Suprapubic skin (tissue), 4 donors: Measurements from ENCODE around the gene DIO3. TPM values are rescaled to one million over a fixed set of nuclear protein-coding genes. Genes with fewer than 3 reads are reported as not detected.
A peak's percentile ranks its signal among the peaks of the same experiment; 100 is the strongest.

ENCODE experiments used
- DNase-seq, 2 donors: peaks; one replicate each; pipeline ENCODE4 v3.0.0-alpha.2; 2019; ENCODE audit warnings: low spot score in 2 of 2
- H3K27ac ChIP-seq: fragments of 200-600 bp; sonication (generic); one replicate; pipeline ENCODE4 v1.5.1; 2019
- H3K27me3 ChIP-seq: fragments of 200-600 bp; sonication (generic); one replicate; pipeline ENCODE4 v1.5.1; 2019
- H3K36me3 ChIP-seq: fragments of 200-600 bp; sonication (generic); one replicate; pipeline ENCODE4 v1.5.1; 2019
- H3K4me1 ChIP-seq: fragments of 200-600 bp; sonication (generic); one replicate; pipeline ENCODE4 v1.5.1; 2019
- H3K4me3 ChIP-seq: fragments of 200-600 bp; sonication (generic); one replicate; pipeline ENCODE4 v1.5.1; 2019; ENCODE audit warnings: mild to moderate bottlenecking
- H3K9me3 ChIP-seq: fragments of 200-600 bp; sonication (generic); one replicate; pipeline ENCODE4 v1.5.1; 2019
- EP300 ChIP-seq: sonication (generic); formaldehyde crosslinking; IDR thresholded peaks from one replicate; pipeline ENCODE4 v1.6.1; 2017; ENCODE audit warnings: antibody characterized with exemption
- POLR2A ChIP-seq, 2 donors: fragments of 450-650 bp; IDR thresholded peaks; one replicate each; pipeline ENCODE4 v1.6.1; 2017; ENCODE audit warnings: antibody characterized with exemption in 2 of 2, mild to moderate bottlenecking in 2 of 2, moderate library complexity in 2 of 2
- POLR2AphosphoS5 ChIP-seq, 3 donors: sonication (generic); formaldehyde crosslinking; IDR thresholded peaks; one replicate each; pipeline ENCODE4 v1.6.1; 2017; ENCODE audit warnings: antibody characterized with exemption in 3 of 3
- WGBS: methylation state at CpG from one replicate; pipeline ENCODE4 v1.1.5; 2018; 5-methylcytosine and 5-hydroxymethylcytosine counted together
- total RNA-seq, 4 donors: library from RNA; depleted of rRNA; stranded (reverse); fragments of >200 nt; gene quantifications; one replicate each; pipeline ENCODE4 v1.1.0, GENCODE V29; 2016
- TF ChIP-seq, protein P1 (sequence below), 2 donors: fragments of 200-600 bp in 1 of 2; fragments of 450-650 bp in 1 of 2; sonication (generic) in 1 of 2; IDR thresholded peaks; one replicate each; pipeline ENCODE4 v1.5.1; 2016 to 2019; ENCODE audit warnings: antibody characterized with exemption in 2 of 2, mild to moderate bottlenecking in 1 of 2, moderate library complexity in 1 of 2

The DIO3 gene
- total RNA-seq, 4 donors from 2014 or later, result 0.44 to 0.89 (median 0.82) TPM

DNA sequence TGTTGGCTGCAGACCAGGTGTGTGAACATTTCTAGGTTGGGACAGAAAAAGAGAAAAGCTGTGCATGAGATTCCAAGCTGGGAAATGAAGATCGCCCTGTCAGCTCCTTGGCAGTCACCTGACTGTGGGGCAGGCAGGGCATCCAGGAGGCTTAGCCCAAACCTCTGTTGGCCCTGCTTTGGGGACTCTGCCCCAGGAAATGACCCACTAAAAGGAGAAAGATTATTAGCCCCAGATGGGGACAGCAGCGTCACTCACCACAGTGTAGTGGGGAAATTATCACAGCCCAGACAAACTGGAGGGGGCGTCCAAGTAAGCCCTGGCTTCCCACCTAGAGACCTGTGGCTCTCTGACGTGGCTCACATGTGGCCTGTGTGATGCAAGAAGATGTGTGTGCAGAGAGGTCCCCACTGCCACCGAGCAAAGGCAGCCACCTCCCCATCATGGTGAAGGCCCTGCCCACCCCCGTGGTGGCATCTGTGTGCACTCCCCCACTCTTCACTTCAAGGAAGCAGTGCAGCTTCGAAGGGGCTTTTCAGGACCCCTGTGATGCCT, 39.1 kb downstream of the DIO3 start:
- H3K4me3 ChIP-seq, result no peak overlapping the region
- no peaks in the 10 kb centered on the region for H3K36me3 ChIP-seq
- H3K27ac ChIP-seq, result no peak overlapping the region
- peak in 1 of 2 donors; percentile 31 for DNase-seq
- H3K4me1 ChIP-seq, result no peaks in the 10 kb centered on the region
- TF ChIP-seq EP300 (no peak), POLR2A (IDR thresholded peaks at IDR 0.05) (no peak), POLR2AphosphoS5 (IDR thresholded peaks at IDR 0.05) (no peak)
- TF ChIP-seq, protein P1, sequence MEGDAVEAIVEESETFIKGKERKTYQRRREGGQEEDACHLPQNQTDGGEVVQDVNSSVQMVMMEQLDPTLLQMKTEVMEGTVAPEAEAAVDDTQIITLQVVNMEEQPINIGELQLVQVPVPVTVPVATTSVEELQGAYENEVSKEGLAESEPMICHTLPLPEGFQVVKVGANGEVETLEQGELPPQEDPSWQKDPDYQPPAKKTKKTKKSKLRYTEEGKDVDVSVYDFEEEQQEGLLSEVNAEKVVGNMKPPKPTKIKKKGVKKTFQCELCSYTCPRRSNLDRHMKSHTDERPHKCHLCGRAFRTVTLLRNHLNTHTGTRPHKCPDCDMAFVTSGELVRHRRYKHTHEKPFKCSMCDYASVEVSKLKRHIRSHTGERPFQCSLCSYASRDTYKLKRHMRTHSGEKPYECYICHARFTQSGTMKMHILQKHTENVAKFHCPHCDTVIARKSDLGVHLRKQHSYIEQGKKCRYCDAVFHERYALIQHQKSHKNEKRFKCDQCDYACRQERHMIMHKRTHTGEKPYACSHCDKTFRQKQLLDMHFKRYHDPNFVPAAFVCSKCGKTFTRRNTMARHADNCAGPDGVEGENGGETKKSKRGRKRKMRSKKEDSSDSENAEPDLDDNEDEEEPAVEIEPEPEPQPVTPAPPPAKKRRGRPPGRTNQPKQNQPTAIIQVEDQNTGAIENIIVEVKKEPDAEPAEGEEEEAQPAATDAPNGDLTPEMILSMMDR (IDR thresholded peaks at IDR 0.05), result no peak
- no peaks in the 10 kb centered on the region for H3K9me3 ChIP-seq
- peaks cover 26% of the 10 kb centered on the region for H3K27me3 ChIP-seq
- WGBS, result 63% methylated on average over 7 of the region's 7 CpGs

DNA sequence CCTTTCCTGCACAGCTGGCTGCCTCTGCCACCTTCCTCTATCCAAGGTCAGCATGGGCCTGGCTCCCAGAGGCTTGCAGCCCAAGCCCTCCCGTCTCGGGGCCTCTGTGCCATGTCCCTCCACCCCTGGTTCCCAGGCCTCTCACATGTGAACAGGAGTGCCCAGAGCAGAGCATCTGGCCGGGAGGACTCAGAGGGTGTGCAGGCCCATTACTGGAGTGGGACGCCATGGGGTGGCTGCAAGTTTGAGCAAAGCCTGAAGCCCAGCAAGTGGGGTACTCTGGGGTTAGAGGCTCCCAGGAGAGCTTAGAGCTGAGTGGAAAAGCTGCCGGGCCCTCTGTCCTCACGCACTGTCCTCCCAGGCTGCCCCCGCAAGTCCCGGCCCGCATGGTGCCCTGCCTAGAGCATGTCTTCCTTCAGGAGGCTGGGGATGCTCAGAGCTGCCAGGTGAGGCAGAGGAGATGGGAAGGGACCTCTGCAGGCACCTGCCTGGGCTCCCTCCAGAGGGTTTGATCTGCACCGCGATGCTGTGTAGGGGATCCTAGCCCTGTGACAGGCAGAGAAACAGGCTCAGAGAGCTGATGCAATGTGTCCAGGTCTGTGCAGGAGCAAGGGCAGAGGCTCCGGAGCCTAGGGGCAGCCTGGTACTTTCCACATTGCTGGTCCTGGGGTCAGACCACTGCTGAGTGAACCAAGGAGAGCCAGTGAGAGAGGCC, 39.8 kb downstream of the DIO3 start:
- Histone ChIP-seq H3K36me3 (no peaks in the 10 kb centered on the region), H3K9me3 (no peaks in the 10 kb centered on the region), H3K27ac (no peak overlapping the region), H3K4me1 (no peaks in the 10 kb centered on the region), H3K4me3 (no peak overlapping the region), H3K27me3 (peaks cover 33% of the 10 kb centered on the region)
- no peak for TF ChIP-seq POLR2A (IDR thresholded peaks at IDR 0.05)
- TF ChIP-seq EP300, result no peak
- no peak for TF ChIP-seq POLR2AphosphoS5 (IDR thresholded peaks at IDR 0.05)
- TF ChIP-seq, protein P1 (IDR thresholded peaks at IDR 0.05), result no peak
- 81% methylated on average over 3 of the region's 12 CpGs for WGBS
- DNase-seq, result peak in 1 of 2 donors; percentile 74

DNA sequence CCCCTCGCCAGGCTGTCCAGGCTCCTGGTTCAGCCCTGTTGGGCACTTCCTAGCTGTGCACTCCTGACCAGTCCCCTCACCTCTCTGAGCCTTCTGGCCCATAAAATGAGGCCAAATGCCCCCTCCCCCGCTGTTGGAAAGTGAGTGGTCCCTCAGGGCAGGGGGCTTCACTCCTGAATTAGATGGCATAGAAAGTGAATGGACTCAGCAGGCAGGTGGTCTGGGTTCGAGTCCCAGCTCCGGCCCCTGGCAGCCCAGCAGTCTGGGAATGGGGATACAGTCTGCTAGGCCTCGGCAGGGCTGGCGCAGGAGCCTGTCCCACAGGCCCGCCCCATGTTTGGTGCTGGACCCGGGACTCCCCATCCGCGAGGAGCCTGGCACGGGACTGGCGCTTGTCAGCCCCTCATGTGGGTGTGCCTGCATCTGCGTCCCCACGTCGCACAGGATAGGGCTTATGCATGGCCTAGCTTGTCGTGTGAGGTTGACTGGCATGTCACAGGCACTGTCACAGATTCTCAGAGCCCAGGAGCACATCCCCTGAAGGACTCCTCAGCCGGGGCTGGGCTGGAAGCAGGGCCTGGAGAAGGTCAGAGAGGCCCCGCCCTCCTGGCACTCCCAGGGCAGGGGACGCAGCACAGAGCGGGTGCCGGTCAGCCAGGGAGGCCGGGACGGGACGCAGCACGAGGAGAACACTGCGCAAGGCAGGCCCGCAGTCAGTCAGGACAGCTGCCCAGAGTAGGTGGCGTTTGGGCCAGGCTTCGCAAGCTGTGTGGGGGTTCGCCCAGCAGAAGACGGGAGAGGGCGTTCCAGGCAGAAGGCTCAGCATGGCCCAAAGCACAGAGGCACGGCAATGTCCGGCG, 40.5 kb downstream of the DIO3 start:
- TF ChIP-seq EP300 (no peak), POLR2AphosphoS5 (IDR thresholded peaks at IDR 0.05) (no peak), POLR2A (IDR thresholded peaks at IDR 0.05) (no peak)
- TF ChIP-seq, protein P1 (IDR thresholded peaks at IDR 0.05), result no peak
- peaks cover 40% of the 10 kb centered on the region for H3K27me3 ChIP-seq
- WGBS, result 86% methylated on average over 19 of the region's 35 CpGs
- no peaks in the 10 kb centered on the region for H3K4me1 ChIP-seq
- no peaks in the 10 kb centered on the region for H3K36me3 ChIP-seq
- no peak for DNase-seq
- H3K4me3 ChIP-seq, result no peak overlapping the region
- H3K9me3 ChIP-seq, result no peaks in the 10 kb centered on the region
- no peak overlapping the region for H3K27ac ChIP-seq

DNA sequence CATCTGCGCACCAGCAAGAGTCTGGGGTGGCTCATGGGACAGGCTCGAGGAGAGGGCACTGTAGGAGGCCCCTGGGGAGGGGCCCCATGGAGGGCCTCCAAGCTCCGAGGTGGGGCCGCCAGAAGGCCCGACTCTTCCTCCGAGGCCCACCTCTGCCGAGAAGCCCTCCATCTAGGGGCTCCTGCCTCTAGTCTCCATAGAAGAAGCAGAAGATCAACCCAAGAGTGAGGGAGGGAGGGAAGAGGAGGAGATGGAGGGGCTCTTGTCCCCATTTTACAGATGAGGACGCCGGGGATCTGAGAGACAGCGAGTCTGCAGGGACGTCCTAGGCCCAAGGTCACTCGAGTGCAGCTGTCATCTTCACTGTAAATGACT, 41.2 kb downstream of the DIO3 start:
- Histone ChIP-seq H3K4me1 (no peaks in the 10 kb centered on the region), H3K4me3 (no peak overlapping the region), H3K27ac (no peak overlapping the region), H3K9me3 (no peaks in the 10 kb centered on the region), H3K36me3 (no peaks in the 10 kb centered on the region), H3K27me3 (peaks cover 40% of the 10 kb centered on the region)
- no peak for DNase-seq
- TF ChIP-seq EP300 (no peak), POLR2A (IDR thresholded peaks at IDR 0.05) (no peak), POLR2AphosphoS5 (IDR thresholded peaks at IDR 0.05) (no peak)
- TF ChIP-seq, protein P1 (IDR thresholded peaks at IDR 0.05), result no peak
- WGBS, result 94% methylated on average over 11 of the region's 12 CpGs

DNA sequence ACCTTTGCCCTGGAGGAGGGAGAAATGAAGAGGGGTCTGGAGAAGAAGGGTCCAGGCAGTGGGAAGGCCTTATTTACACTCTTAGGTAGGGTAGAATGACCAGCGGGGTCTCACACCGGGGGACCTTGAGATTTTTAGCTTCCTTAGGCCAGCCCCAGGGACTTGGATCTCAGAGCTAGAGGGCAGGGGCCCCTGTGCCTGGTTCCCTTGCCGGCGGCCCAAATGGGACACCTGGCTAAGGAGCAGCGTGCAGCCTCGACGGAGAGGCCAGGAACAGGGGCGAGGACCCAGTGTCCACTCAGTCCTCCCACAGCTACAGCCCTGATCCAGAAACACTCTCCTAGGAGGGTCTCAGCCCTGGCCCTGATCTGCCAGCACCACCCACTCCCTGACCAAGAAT, 41.8 kb downstream of the DIO3 start:
- TF ChIP-seq POLR2A (IDR thresholded peaks at IDR 0.05) (no peak), POLR2AphosphoS5 (IDR thresholded peaks at IDR 0.05) (no peak), EP300 (no peak)
- TF ChIP-seq, protein P1 (IDR thresholded peaks at IDR 0.05), result no peak
- Histone ChIP-seq H3K4me3 (no peak overlapping the region), H3K36me3 (no peaks in the 10 kb centered on the region), H3K27ac (no peak overlapping the region), H3K27me3 (peaks cover 47% of the 10 kb centered on the region), H3K9me3 (no peaks in the 10 kb centered on the region), H3K4me1 (no peaks in the 10 kb centered on the region)
- 95% methylated on average over 7 of the region's 8 CpGs for WGBS
- DNase-seq, result no peak
